A549 (cell line): Measurements from ENCODE around the gene GLB1L2. TPM values are rescaled to one million over a fixed set of nuclear protein-coding genes. Genes with fewer than 3 reads are reported as not detected.

Experiments
- ATAC-seq, 2 experiments: fragments of 200-7000 bp in 1 of 2; fragments of >200 bp in 1 of 2; cut with Nextera tagmentation in 1 of 2; cut with Tn5 transposase in 1 of 2; 3 replicates each; pipeline versions ENCODE4 v1.8.0 to v1.9.1; 2018 to 2020; ENCODE audit warnings: mild to moderate bottlenecking in 1 of 2, moderate library complexity in 1 of 2
- CTCF ChIA-PET: fragments of 300-600 bp; sonication (Branson Sonifier 250); formaldehyde crosslinking; extraction: SDS; loops from one replicate; lab custom pipeline; 2021; ENCODE audit warnings: antibody characterized with exemption, inconsistent platforms; lab: Yijun Ruan, JAX
- POLR2A ChIA-PET: fragments of 350-600 bp; formaldehyde crosslinking; extraction: SDS; loops from one replicate; lab custom pipeline; 2021; ENCODE audit warnings: antibody characterized with exemption, inconsistent platforms; lab: Yijun Ruan, JAX
- DNase-seq, 2 experiments: peaks; one replicate each; pipeline versions ENCODE4 v3.0.0 to v3.0.0-alpha.2; 2011 to 2016; ENCODE audit warnings: low read depth in 1 of 2, low spot score in 1 of 2
- FAIRE-seq: peaks from 2 replicates; lab custom pipeline; 2011; peaks lifted over from hg19 to GRCh38; lab: Jason Lieb, UNC
- H3K27ac ChIP-seq, 2 experiments: fragments of >200 bp; sonication (Bioruptor Twin); formaldehyde crosslinking; 3 replicates each; pipeline ENCODE4 v1.5.1; 2016 to 2017
- H3K4me1 ChIP-seq: fragments of >200 bp; sonication (Bioruptor Twin); formaldehyde crosslinking; 3 replicates; pipeline ENCODE4 v1.6.1; 2016
- H3K4me2 ChIP-seq: fragments of >200 bp; sonication (Bioruptor Twin); formaldehyde crosslinking; 3 replicates; pipeline ENCODE4 v1.6.1; 2016
- H3K4me3 ChIP-seq: fragments of >200 bp; sonication (Bioruptor Twin); formaldehyde crosslinking; 3 replicates; pipeline ENCODE4 v1.5.1; 2016
- H3K9me3 ChIP-seq: fragments of >200 bp; sonication (Bioruptor Twin); formaldehyde crosslinking; 3 replicates; pipeline ENCODE4 v1.6.1; 2016
- CBX8 ChIP-seq: fragments of 200-600 bp; sonication (generic); IDR thresholded peaks from 2 replicates; pipeline ENCODE4 v1.6.1; 2016
- CHD2 ChIP-seq: fragments of 150-350 bp; IDR thresholded peaks from 2 replicates; pipeline ENCODE4 v1.6.1; 2014; ENCODE audit warnings: low read length; ENCODE audit not compliant: partially characterized antibody
- EP300 ChIP-seq, 2 experiments: fragments of >200 bp; sonication (Bioruptor Twin); formaldehyde crosslinking; IDR thresholded peaks; 2 replicates in 1 of 2; 3 replicates in 1 of 2; pipeline ENCODE4 v1.6.1; 2016 to 2017
- ESRRA ChIP-seq: fragments of 150-350 bp; IDR thresholded peaks from 2 replicates; pipeline ENCODE4 v1.6.1; 2014; ENCODE audit warnings: mild to moderate bottlenecking, low read length, borderline replicate concordance
- FOSL2 ChIP-seq, 2 experiments: fragments of 450-650 bp in 1 of 2; fragments of >200 bp in 1 of 2; sonication (Bioruptor Twin) in 1 of 2; formaldehyde crosslinking; IDR thresholded peaks; 2 replicates each; pipeline versions ENCODE4 v1.5.0 to v1.6.1; 2016 to 2020; ENCODE audit warnings: mild to moderate bottlenecking in 1 of 2, moderate library complexity in 1 of 2
- HDAC2 ChIP-seq: fragments of 200-600 bp; sonication (generic); IDR thresholded peaks from 2 replicates; pipeline ENCODE4 v1.6.1; 2016
- HEYL ChIP-seq: fragments of 250-450 bp; sonication (Bioruptor Pico); IDR thresholded peaks from 2 replicates; pipeline ENCODE4 v1.8.0; 2021; ENCODE audit warnings: mild to moderate bottlenecking, moderate library complexity
- HOXA7 ChIP-seq: fragments of 250-450 bp; sonication (Bioruptor Pico); IDR thresholded peaks from 2 replicates; pipeline ENCODE4 v1.5.0; 2020; ENCODE audit warnings: mild to moderate bottlenecking, moderate library complexity
- HOXB13 ChIP-seq: fragments of 250-450 bp; sonication (Bioruptor Pico); IDR thresholded peaks from 2 replicates; pipeline ENCODE4 v1.5.0; 2020; ENCODE audit warnings: low read depth, mild to moderate bottlenecking, moderate library complexity
- JUNB ChIP-seq: fragments of >200 bp; sonication (Bioruptor Twin); formaldehyde crosslinking; IDR thresholded peaks from 2 replicates; pipeline ENCODE4 v1.6.1; 2016
- MAFK ChIP-seq: fragments of 450-650 bp; IDR thresholded peaks from 2 replicates; pipeline ENCODE4 v1.6.1; 2014; ENCODE audit not compliant: partially characterized antibody
- MAZ ChIP-seq: fragments of 150-350 bp; IDR thresholded peaks from 2 replicates; pipeline ENCODE4 v1.6.1; 2014; ENCODE audit warnings: antibody characterized with exemption, low read depth, low read length, borderline replicate concordance
- NFE2L2 ChIP-seq: fragments of 150-350 bp; conservative IDR thresholded peaks from 2 replicates; pipeline ENCODE4 v1.6.1; 2014; ENCODE audit warnings: low read length
- POLR2A ChIP-seq: IDR thresholded peaks from 2 replicates; pipeline ENCODE4 v1.6.1; 2012; ENCODE audit warnings: mild to moderate bottlenecking, low read length
- RAD21 ChIP-seq, 2 experiments: fragments of >200 bp in 1 of 2; sonication (Bioruptor Twin) in 1 of 2; formaldehyde crosslinking in 1 of 2; IDR thresholded peaks in 1 of 2; conservative IDR thresholded peaks in 1 of 2; 2 replicates in 1 of 2; 3 replicates in 1 of 2; pipeline ENCODE4 v1.6.1; 2012 to 2018; ENCODE audit warnings: inconsistent platforms in 1 of 2
- RARB ChIP-seq: fragments of 250-450 bp; sonication (Bioruptor Pico); IDR thresholded peaks from 2 replicates; pipeline ENCODE4 v1.8.0; 2021; ENCODE audit warnings: mild to moderate bottlenecking, moderate library complexity
- RCOR1 ChIP-seq: fragments of 150-350 bp; IDR thresholded peaks from 2 replicates; pipeline ENCODE4 v1.6.1; 2014; ENCODE audit warnings: antibody characterized with exemption, low read length, low read depth
- SMC3 ChIP-seq: fragments of >200 bp; sonication (Bioruptor Twin); formaldehyde crosslinking; IDR thresholded peaks from 3 replicates; pipeline ENCODE4 v1.6.1; 2018; ENCODE audit warnings: inconsistent platforms
- SREBF2 ChIP-seq: fragments of 450-650 bp; IDR thresholded peaks from 2 replicates; pipeline ENCODE4 v1.6.1; 2014; ENCODE audit warnings: mild to moderate bottlenecking, moderate library complexity
- TFCP2L1 ChIP-seq: fragments of 250-450 bp; sonication (Bioruptor Pico); IDR thresholded peaks from 2 replicates; pipeline ENCODE4 v1.5.0; 2021; ENCODE audit warnings: mild to moderate bottlenecking
- ZNF302 ChIP-seq: fragments of 250-450 bp; sonication (Bioruptor Pico); IDR thresholded peaks from 2 replicates; pipeline ENCODE4 v1.9.0; 2021; ENCODE audit warnings: inconsistent platforms, mild to moderate bottlenecking, moderate library complexity
- ZSCAN20 ChIP-seq: fragments of 250-450 bp; sonication (Bioruptor Pico); IDR thresholded peaks from 2 replicates; pipeline ENCODE4 v1.8.0; 2022; ENCODE audit warnings: mild to moderate bottlenecking, moderate library complexity
- WGBS: methylation state at CpG from one replicate; pipeline ENCODE4 v1.1.6; 2017; ENCODE audit errors: missing lambda C conversion rate; 5-methylcytosine and 5-hydroxymethylcytosine counted together
- polyA plus RNA-seq, 4 experiments: library from polyadenylated mRNA; depleted of rRNA in 3 of 4; stranded (reverse); fragments of >200 nt; fragmentation: RNase III in 1 of 4; extraction: RNeasy Plus Mini Kit Qiagen cat#74134 plus additional on column Dnase treatment in 1 of 4; gene quantifications; 2 replicates in 3 of 4; 3 replicates in 1 of 4; pipeline ENCODE4 v1.2.3, GENCODE V29; 2011 to 2017
- TF ChIP-seq, protein P1 (sequence below): IDR thresholded peaks from 2 replicates; pipeline ENCODE4 v1.6.1; 2012; ENCODE audit warnings: low read depth, borderline replicate concordance
- TF ChIP-seq, protein P2 (sequence below): fragments of >200 bp; sonication (Bioruptor Twin); formaldehyde crosslinking; IDR thresholded peaks from 3 replicates; pipeline ENCODE4 v1.5.1; 2016
- TF ChIP-seq, protein P3 (sequence below): fragments of >200 bp; sonication (Bioruptor Twin); formaldehyde crosslinking; IDR thresholded peaks from 3 replicates; pipeline ENCODE4 v1.6.1; 2016
- TF ChIP-seq, protein P4 (sequence below): IDR thresholded peaks from 2 replicates; pipeline ENCODE4 v1.6.1; 2012
- TF ChIP-seq, protein P5 (sequence below): fragments of 450-650 bp; IDR thresholded peaks from 2 replicates; pipeline ENCODE4 v1.6.1; 2014; ENCODE audit warnings: antibody characterized with exemption
- TF ChIP-seq, protein P6 (sequence below): fragments of >200 bp; sonication (Bioruptor Twin); formaldehyde crosslinking; IDR thresholded peaks from 2 replicates; pipeline ENCODE4 v1.6.1; 2016

Gene GLB1L2
- polyA plus RNA-seq, 2 of the 4 experiments (the other 2 are of a cell fraction) = 1.1 to 3.5 TPM

DNA sequence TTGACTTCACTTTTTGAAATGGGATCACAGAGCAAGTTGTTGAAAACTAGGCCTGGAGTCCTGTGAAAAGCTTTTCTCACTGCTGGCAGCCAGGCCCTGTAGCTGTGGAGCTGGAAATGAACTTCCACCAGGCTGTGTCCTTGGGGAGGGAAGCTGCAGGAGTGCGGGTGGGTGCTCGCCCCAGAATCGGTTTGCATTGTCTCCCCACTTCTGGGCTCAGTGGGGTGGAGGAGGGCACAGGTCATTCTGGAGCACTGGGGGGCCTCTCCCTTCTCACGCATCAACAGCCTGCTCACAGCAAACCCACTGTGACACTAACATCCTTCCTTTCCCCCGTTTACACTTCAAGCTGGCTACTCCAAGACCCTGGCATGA, 15.2 kb downstream of the GLB1L2 start:
- Histone ChIP-seq H3K4me3 (no peak overlapping the region), H3K4me2 (no peak overlapping the region), H3K9me3 (no peaks in the 10 kb centered on the region), H3K27ac (no peak overlapping the region), H3K4me1 (no peaks in the 10 kb centered on the region)
- CTCF ChIA-PET = no interaction called here
- FAIRE-seq = no peak
- POLR2A ChIA-PET = no interaction called here
- WGBS = 53% methylated on average over 5 of the region's 5 CpGs
- ATAC-seq = no peak
- no peak for DNase-seq
- TF ChIP-seq SMC3 = no peak
- TF ChIP-seq RCOR1 = no peak
- TF ChIP-seq HEYL (CRISPR knock-in tag) = no peak
- TF ChIP-seq, protein P1, sequence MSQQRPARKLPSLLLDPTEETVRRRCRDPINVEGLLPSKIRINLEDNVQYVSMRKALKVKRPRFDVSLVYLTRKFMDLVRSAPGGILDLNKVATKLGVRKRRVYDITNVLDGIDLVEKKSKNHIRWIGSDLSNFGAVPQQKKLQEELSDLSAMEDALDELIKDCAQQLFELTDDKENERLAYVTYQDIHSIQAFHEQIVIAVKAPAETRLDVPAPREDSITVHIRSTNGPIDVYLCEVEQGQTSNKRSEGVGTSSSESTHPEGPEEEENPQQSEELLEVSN = no peak
- TF ChIP-seq POLR2A = no peak
- TF ChIP-seq MAZ = no peak
- no peak for TF ChIP-seq SREBF2
- TF ChIP-seq JUNB = no peak
- no peak for TF ChIP-seq CBX8
- TF ChIP-seq, protein P2, sequence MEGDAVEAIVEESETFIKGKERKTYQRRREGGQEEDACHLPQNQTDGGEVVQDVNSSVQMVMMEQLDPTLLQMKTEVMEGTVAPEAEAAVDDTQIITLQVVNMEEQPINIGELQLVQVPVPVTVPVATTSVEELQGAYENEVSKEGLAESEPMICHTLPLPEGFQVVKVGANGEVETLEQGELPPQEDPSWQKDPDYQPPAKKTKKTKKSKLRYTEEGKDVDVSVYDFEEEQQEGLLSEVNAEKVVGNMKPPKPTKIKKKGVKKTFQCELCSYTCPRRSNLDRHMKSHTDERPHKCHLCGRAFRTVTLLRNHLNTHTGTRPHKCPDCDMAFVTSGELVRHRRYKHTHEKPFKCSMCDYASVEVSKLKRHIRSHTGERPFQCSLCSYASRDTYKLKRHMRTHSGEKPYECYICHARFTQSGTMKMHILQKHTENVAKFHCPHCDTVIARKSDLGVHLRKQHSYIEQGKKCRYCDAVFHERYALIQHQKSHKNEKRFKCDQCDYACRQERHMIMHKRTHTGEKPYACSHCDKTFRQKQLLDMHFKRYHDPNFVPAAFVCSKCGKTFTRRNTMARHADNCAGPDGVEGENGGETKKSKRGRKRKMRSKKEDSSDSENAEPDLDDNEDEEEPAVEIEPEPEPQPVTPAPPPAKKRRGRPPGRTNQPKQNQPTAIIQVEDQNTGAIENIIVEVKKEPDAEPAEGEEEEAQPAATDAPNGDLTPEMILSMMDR = no peak
- TF ChIP-seq RAD21 (conservative IDR thresholded peaks at IDR 0.05 in 1 of 2, IDR thresholded peaks at IDR 0.05 in 1 of 2) = no peak
- TF ChIP-seq, all 56 proteins: peak for 0

DNA sequence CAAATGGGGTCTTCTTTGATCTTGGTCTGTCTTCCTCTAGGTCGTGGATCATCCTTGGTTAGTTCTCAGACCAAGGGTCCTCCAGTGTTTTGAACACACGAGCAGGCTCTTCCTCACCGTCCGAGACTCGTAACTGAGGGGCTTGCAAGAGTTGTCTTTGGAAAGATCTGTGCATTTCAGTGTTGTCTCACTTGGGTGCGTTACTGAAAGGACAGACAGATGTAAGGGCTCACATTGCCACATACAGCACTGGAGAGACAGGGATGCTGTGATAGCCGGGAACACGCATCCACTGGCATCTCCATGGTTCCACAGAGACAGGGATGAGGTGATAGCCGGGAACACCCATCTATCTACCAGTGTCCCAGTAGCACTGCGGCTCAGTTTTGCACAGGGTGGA, 15.7 kb downstream of the GLB1L2 start:
- POLR2A ChIA-PET = no interaction called here
- Histone ChIP-seq H3K4me2 (no peak overlapping the region), H3K27ac (no peak overlapping the region), H3K4me1 (no peaks in the 10 kb centered on the region), H3K4me3 (no peak overlapping the region), H3K9me3 (no peaks in the 10 kb centered on the region)
- CTCF ChIA-PET = no interaction called here
- FAIRE-seq (no peak), ATAC-seq (no peak), DNase-seq (no peak)
- TF ChIP-seq RARB (no peak), NFE2L2 (no peak), HDAC2 (no peak), FOSL2 (IDR thresholded peaks at IDR 0.05) (no peak), FOSL2 (CRISPR knock-in tag; IDR thresholded peaks at IDR 0.05) (no peak), JUNB (no peak), CHD2 (no peak), ZNF302 (CRISPR knock-in tag) (no peak), HOXA7 (CRISPR knock-in tag) (no peak), EP300 (IDR thresholded peaks at IDR 0.05) (no peak), MAFK (no peak), ESRRA (no peak), HOXB13 (CRISPR knock-in tag) (no peak), ZSCAN20 (CRISPR knock-in tag) (no peak), TFCP2L1 (no peak)
- TF ChIP-seq, protein P2 = no peak
- TF ChIP-seq, protein P3, sequence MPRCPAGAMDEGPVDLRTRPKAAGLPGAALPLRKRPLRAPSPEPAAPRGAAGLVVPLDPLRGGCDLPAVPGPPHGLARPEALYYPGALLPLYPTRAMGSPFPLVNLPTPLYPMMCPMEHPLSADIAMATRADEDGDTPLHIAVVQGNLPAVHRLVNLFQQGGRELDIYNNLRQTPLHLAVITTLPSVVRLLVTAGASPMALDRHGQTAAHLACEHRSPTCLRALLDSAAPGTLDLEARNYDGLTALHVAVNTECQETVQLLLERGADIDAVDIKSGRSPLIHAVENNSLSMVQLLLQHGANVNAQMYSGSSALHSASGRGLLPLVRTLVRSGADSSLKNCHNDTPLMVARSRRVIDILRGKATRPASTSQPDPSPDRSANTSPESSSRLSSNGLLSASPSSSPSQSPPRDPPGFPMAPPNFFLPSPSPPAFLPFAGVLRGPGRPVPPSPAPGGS = no peak
- TF ChIP-seq, protein P4, sequence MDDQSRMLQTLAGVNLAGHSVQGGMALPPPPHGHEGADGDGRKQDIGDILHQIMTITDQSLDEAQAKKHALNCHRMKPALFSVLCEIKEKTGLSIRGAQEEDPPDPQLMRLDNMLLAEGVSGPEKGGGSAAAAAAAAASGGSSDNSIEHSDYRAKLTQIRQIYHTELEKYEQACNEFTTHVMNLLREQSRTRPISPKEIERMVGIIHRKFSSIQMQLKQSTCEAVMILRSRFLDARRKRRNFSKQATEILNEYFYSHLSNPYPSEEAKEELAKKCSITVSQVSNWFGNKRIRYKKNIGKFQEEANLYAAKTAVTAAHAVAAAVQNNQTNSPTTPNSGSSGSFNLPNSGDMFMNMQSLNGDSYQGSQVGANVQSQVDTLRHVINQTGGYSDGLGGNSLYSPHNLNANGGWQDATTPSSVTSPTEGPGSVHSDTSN = no peak
- TF ChIP-seq, protein P5, sequence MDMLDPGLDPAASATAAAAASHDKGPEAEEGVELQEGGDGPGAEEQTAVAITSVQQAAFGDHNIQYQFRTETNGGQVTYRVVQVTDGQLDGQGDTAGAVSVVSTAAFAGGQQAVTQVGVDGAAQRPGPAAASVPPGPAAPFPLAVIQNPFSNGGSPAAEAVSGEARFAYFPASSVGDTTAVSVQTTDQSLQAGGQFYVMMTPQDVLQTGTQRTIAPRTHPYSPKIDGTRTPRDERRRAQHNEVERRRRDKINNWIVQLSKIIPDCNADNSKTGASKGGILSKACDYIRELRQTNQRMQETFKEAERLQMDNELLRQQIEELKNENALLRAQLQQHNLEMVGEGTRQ = no peak
- TF ChIP-seq, protein P6, sequence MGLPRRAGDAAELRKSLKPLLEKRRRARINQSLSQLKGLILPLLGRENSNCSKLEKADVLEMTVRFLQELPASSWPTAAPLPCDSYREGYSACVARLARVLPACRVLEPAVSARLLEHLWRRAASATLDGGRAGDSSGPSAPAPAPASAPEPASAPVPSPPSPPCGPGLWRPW = no peak
- 73% methylated on average over 10 of the region's 10 CpGs for WGBS
